Measurements from ENCODE around the gene ITGB2.

The ITGB2 gene

DNA sequence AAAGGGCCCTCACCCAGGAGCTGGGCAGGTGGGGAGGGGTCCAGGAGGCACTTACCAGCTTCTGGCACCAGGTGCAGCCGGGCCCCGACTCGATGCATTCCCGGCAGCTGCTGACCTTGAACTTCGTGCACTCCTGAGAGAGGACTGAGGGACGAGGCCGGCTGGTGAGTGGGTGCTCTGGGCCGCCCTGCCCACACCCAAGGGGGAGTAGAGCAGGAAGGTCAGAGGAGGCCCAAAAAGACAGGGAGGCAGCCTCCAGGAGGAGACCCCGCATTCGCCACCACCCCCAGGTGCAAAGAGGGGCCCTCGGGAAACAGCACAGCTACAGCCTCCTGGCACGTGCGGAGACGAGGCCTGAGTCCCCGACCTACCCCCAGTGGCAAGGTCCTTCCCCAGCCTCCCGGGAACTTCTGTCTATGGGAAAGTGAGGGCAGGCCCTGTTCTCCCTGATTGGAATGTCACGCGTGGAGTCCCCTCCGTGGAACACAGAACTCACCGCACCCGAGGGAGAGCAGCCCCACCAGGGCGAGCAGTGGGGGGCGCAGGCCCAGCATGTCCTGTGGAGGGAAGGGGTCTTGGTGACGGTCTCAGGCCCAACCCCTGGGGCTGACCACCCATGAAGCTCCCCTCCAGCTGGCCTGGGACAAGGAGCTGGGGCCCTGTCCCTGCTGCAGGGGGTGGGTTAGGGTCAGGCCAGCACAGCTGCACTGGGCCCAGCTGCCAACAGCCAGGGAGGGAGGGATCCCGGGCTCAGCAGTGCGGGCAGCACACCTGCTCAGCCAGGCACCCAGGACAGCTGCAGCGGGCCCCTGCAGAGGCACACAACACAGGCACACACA lies 10.3 kb downstream of the ITGB2 start:
- DNase-seq (ENCODE audit: low read depth), result no peak

DNA sequence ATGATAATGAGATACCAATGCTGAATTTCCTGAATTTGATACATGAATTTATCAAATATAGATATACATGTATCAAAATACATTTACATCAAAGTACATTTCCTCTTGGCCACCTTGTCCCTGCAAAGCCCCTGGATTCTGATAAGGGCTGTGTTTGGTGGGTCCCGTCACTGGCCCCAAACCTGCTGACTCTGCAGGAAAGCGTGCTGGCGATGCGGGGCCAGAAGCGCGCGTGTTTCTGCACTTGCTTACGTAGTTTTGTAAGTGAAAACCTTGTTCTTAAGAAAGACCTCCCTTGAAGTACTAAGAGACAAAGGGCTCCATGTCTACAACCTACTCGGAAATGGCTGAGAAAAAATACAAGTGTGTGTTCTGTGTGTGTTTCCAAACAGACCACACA lies 11.0 kb downstream of the ITGB2 start:
- DNase-seq (ENCODE audit: low read depth), result no peak

DNA sequence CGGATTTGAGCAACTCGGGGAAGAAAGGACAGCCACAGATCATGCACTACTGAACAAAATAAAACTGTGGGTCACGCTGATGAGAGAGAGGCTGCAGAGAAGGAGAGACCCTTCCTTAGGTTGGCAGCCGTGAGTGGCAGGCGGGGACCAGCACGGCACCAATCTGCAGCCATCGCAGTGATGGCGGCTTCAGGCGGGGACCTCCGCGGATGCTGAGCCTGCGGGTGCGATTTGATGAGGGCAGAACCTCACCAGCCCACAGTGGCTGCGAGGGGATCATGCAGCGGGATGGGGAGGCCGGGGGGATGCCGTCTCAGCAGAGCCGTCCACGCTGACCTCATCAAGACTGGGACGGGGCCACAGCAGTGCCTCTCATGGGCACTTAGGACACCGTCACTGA lies 11.8 kb downstream of the ITGB2 start:
- no peak for DNase-seq (ENCODE audit: low read depth)

DNA sequence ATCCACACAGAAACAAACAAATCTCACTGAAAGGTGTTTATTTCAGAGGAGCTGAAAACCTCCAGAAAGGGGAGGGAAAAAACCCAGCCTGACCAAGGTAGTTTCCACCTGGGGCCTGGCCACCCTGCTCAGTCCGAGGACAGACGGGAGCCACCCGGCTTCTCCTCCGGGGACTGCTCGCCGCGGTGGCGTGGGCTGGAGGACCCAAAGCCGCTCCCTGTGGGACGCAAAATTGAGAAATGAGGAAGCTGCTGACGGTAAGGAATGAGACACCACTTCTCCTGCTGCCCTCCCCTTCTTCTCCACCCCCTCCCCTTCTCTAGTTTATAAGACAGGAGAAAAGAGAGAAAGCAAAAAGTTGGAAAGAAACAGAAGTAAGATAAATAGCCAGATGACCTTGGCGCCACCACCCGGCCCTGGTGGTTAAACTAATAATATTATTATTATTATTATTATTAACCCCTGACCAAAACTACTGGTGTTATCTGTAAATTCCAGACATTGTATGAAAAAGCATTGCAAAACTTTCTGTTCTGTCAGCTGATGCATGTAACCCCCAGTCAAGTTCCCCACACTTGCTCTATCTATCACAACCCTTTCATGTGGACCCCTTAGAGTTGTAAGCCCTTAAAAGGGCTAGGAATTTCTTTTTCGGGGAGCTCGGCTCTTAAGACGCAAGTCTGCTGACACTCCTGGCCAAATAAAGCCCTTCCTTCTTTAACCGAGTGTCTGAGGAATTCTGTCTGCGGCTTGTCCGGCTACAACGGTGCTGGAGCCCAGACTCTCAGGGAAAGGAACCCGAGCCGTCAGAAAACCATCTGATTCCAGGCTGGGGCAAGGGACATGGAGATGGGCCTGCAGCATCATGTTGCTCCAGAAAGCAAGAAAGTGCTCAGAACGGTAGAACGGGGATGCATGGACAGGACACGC lies 12.5 kb downstream of the ITGB2 start:
- DNase-seq (ENCODE audit: low read depth), result no peak

DNA sequence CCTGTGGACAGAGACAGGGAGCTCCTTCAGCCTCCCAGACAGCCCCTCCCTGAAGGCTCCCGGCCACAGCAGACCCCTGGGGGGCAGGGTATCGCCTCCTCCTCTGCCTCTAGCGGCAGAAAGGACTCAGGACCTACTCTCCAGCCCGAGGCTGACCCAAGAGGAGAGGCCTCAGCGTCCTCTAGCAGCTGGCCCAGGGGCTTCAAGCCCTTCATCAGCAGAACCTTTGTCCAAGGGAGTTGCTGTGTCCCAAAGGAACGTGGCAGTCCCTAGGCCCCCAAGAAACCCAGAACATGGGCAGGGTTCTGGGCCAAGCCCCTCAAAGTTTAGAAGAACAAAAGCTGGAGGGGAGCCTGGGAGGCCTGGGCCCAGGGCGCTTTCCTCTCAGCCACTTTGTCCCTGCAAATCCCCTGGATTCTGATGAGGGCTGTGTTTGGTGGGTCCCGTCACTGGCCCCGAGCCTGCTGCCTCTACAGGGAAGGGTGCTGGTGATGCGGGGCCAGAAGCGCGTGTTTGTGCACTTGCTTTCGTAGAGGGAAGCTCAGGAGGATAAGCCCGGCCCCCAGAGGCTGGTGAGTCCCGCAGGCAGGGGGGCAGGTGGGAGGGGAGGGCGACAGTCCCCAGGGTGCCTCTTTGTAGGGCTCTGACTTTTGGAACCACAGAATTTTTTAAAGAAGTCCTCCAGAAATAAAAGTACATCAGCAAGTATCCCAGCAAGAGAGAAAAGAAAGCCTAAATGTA lies 13.3 kb downstream of the ITGB2 start:
- DNase-seq (ENCODE audit: low read depth), result no peak

DNA sequence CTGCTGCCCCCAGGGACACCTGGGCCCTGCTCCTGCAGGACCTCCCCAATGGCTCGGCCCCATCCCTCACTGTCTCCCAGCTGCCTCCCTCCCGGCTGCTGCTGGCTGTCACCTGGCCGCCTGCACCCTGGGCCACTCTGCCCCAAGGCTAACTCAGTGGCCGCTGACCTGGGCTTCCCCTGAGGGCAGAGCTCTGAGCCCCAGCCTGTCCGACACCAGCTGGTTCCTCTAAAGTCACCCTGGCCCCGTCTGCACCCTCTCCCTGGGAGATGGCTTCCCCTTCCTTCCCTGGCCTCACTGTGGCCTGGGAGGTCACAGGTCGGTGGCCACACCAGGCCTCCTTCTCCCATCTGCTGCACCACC lies 15.0 kb downstream of the ITGB2 start:
- DNase-seq (ENCODE audit: low read depth), result no peak

DNA sequence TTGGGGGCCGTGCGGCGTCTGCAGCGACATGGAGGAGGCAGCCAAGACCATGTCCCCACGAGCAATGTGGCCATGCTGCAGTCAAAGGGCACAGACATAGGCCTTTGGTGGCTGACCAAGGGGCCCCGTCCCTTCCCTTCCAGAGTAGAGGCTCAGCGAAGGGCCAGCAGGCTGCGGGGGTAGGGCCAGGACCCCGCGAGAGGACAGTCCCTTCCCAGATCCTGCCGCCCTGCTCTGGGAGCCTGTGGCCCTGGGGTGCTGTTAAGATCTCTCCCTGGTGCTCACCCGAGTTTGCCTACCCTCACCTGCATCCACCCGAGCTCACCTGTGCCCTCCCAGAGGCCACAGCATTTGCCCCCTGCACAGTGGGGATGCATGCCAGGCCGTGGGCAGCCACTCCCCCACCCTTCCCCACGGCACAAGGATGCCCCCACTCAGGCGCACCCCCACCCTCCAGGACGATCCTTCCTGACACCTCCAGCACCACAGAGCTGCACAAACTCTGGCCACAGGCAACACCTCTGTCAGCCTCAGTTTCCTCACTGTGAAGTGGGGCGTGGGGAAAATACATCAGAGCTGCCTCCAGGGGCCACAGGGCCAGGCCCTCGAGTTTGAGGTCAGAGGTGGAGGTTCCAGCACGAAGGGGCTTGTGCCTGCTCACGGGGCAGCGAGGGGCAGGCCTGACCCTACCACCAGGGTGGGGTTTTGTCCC lies 15.5 kb downstream of the ITGB2 start:
- no peak for DNase-seq (ENCODE audit: low read depth)

DNA sequence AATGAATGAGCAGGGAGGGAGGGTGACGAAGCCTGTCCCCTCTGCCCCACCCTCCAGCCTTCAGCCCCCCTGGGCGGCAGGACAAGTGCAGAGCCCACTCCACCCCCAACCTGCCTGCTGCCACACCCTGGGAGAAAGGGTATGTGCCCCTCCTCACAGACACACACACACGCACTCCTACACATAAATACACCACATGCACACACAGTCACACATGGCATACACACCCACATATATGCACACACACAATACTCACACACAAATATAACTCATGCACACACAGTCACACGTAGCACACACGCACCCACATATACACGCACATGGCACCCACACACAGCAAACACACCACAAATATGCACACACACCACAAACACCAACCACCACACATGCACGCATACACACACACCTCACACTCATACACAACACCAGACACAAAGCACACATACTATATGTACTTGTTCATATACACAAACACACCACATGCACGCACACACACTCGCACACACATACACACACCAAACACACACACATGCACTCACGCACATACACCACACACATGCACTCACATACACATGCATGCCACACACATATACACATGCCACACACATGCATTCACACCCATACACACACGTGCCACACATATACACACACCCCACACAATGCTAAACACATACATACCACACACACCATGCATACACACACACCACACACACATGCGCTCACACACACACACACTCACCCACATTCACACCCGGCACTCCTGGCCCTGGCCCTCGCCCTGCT lies 16.4 kb downstream of the ITGB2 start:
- DNase-seq (ENCODE audit: low read depth), result no peak

DNA sequence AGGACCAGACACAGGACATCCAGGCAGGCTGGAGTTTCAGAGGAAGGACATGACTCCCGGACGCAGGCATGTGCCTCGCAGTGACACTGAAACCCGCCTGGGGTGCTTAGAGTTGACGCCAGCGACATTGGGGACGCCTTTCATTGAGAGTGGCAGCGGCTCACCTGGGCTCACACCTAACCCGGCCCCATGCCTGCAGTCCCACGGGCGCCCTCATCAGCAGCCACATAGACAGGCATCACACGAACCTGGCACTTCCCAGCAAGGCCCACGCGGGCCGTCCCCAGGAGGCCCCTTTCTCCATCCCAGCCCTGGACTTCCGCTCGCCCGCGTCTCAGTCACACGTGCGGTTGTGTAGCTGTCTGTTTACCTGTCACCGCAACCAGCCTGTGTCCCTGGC lies 17.0 kb downstream of the ITGB2 start:
- no peak for DNase-seq (ENCODE audit: low read depth)

DNA sequence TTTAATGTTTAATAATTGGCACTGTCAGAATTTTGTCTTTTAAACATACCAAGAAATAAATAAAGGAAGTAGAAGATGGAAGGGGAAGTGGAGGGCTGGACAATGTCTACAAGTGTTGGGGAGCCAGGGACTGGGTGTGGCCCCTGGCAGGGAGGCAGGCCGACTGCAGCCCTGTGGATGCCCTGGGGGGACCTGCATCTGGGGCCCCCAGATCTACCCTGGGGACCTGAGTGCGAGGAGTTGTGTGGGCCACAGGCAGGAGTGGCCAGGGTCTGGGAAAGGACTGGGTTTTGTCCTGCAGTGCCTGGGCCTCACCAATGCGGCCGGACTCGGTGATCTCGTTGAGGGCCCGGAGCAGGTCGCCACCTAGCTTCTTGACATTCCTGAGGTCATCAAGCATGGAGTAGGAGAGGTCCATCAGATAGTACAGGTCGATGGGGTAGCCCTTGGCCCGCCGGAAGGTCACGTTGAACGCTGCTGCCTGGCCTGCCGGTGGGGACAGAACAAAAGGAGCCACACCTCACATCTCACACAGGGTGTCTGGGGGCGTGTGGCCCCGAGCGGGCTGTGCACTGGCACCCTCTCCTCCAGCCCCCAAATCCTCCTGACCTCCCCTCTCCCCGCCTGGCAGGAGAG lies 17.5 kb downstream of the ITGB2 start:
- DNase-seq (ENCODE audit: low read depth), result no peak

DNA sequence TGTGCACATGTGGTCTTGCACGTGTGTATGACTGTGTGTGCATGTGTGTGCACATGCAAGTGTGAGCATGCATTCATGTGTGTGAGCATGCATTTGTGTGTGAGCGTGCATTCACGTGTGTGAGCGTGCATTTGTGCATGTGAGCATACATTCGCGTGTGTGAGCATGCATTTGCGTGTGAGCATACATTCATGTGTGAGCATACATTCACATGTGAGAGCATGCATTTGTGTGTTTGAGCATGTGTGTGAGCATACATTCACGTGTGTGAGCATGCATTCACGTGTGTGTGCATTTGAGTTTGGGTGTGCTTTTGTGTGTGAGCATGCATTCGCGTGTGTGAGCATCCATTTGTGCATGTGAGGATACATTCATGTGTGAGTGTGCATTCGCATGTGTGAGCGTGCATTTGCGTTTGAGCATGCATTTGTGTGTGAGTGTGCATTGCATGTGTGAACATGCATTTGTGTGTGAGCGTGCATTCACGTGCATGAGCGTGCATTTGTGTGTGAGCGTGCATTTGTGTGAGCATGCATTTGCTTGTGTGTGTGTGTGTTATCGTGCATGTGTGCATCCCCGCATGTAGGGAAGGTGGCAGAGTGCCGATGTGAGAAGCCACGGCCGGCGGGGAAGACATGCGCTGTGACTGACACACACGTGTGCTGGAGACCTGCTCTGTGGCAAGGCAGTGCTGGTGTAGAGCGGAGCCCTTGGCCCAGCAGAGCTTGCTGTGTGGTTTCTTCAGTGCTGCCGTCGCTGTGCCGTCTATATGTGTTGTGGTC lies 18.2 kb downstream of the ITGB2 start:
- DNase-seq (ENCODE audit: low read depth), result no peak

DNA sequence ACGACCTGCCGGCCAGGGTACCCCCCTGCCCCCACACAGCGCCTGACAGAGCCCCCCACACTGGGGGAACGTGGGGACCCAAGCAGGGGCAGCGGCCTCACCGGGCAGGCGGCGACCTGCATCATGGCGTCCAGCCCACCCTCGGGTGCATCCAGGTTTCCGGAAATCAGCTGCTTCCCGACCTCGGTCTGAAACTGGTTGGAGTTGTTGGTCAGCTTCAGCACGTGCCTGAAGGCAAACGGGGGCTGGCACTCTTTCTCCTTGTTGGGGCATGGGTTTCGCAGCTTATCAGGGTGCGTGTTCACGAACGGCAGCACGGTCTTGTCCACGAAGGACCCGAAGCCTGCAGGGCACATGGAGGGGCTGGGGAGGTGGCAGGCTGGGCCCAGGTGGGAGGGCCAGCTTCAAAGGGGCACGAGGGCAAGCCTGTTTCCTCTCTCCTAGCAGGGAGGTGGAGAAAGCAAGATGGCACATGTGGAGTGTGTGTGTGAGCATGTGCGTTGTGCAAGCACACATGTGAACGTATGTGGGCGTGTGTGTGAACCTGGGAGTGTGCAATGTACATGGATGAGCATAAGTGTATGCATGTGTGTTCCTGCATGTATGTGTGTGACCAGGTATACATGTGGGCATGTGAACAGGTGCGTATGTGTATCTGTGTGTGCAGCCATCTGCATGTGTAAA lies 19.2 kb downstream of the ITGB2 start:
- no peak for DNase-seq (ENCODE audit: low read depth)

DNA sequence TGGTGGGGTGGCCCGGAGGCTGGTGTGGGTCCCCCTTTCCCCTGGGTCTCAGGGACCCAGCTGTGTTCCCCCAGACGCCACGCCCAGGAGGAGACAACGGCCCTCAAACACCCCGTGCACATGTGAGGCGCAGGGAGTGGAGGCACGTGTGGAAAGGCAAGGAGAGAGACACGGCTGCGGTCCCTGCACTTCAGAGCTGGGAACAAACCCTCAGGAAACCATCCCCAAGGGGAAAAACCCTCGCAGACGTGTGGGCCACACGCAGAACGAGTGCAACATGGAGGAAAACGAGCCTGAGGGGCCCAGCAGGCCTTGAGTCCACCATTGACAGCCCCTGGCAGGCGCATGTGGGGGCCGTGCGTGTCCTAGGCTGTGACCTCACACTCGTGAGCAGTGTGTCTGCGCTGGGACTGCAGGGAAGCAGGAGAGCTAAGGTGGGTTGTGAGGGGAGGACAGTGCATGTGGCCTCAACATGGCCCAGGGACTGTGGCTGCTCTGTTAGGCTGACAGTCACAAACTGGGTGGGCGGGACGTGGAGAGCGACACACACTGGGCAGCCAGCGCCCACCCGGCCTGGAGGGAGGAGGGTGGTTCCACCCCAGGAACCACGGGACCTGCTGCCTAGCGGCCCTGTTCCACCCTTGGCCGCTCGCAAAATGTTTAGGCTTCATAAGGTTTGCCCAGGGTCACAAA lies 20.0 kb downstream of the ITGB2 start:
- DNase-seq (ENCODE audit: low read depth), result no peak

DNA sequence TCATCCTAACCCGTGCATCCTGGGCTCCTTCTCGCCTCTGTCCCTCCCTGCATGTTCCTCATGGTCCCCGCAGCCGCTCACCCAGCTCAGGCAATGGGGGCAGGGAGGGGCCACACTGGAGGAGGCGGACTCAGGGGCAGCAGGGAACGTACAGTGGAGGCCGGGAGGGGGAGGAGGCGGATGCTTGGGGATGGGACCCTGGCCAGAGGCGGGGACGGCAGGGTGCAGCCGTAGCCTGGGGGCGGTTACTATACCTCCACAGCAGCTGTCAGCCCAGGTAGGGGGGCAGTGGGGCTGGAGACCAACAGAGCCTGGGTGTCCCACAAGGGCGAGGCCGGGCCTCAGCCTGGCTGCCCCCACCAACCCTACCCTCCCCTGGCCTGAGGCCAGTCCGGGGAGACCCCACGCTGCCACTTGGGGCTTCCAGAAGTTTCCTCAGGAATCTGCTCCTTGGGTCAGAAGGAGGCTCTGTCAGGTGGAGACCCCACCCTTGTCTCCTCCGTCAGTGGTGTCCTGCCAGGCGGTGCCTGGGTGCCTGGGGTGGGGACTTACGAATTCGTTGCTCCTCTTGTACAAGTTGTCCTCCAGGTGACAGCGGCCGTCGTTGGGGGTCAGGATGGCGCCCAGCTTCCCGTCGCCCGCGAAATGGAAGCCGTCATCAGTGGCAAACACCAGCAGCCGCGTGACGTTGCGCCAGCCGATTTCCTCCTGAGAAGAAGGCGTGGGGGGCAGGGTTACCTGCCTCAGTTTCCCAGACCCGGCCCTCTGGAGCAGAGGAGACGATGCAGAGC lies 20.7 kb downstream of the ITGB2 start:
- no peak for DNase-seq (ENCODE audit: low read depth)

DNA sequence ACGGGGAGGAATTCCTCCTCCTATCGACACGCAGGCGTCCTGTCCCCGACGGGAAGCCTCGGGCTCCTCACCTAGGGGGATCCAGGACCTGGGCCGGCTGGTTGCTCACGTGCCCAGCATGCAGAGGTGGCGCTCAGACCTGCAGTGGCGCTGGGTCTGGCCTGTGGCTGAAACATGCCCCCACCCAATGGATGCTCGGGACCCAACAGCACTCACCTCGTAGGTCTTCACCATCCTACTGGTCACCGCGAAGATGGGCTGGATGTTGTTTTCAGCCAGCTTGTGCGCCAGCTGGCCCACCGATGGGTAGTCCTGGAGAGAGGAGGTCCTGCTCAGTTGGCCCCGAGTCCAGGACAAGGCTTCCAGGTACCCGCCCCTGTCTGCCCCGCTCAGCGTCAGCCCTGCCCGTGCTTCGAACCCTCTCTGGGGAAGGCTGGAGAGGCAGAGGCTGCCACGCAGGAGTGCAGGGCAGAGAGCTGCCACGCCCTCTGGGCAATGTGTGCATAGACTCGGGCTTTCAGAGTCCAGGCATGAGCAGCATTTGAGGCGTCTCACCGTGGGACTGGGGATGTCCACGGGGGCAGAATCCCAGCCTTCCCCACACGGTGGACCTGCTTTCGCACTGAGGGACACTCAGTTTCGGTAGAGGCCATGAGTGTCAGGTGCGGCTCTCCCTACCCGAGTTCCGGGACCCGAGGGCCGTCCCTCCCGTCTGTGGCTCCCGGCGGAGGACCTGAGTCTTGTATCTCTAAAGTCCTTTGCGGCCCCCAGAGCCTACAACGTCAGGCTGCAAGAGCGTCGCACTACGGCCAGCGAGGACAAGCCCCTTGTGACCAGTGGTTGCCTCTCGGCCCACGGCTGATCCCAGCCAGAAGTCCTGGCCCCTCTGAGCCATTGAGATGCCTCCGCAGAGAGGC lies 21.6 kb downstream of the ITGB2 start:
- DNase-seq (ENCODE audit: low read depth), result no peak

DNA sequence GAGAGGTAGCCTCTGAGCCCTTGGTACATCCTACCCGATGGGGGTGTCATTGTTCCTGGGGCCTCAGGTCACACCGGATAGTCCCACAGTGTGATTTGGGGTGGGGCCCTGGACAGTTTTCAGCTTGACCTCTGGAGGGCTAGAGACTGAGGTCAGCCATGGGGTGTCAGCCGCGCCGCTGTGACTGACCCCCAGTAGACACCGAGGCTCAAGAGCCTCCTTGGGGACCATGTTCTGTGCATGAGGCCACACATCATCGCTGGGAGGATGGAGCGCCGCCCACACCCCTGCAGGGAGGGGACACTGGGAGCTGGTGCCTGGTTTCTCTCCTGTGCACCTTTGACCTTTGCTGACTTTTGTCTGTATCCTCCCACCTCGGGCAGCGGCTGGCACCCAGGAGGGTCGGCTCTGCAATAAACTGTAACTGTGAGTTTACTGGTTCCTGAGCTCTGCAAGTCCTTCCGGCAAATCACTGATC lies 22.6 kb downstream of the ITGB2 start:
- DNase-seq (ENCODE audit: low read depth), result no peak

Data from ELR (cell line).